Neural crest cell (in vitro differentiated cells): ENCODE data around the gene OSBPL3. TPM values are rescaled to one million over a fixed set of nuclear protein-coding genes. Genes with fewer than 3 reads are reported as not detected.

Experiments used
- DNase-seq: peaks from one replicate; pipeline ENCODE4 v3.0.0; 2021; ENCODE audit warnings: low read depth, mixed read lengths, low spot score
- H3K27ac Mint-ChIP-seq: one replicate; pipeline ENCODE4 v1.8.0; 2021; ENCODE audit warnings: mild to moderate bottlenecking, mixed read lengths; ENCODE audit not compliant: unreplicated experiment
- H3K27me3 Mint-ChIP-seq: 2 replicates; pipeline ENCODE4 v1.8.0; 2021; ENCODE audit warnings: low read depth, mild to moderate bottlenecking, mixed read lengths
- H3K36me3 Mint-ChIP-seq: 2 replicates; pipeline ENCODE4 v1.8.0; 2021; ENCODE audit warnings: low read depth, mild to moderate bottlenecking, mixed read lengths
- H3K4me1 Mint-ChIP-seq: 2 replicates; pipeline ENCODE4 v1.8.0; 2021; ENCODE audit warnings: mixed read lengths
- H3K4me3 Mint-ChIP-seq: one replicate; pipeline ENCODE4 v1.8.0; 2021; ENCODE audit warnings: mild to moderate bottlenecking, mixed read lengths
- H3K9me3 Mint-ChIP-seq: 2 replicates; pipeline ENCODE4 v1.8.0; 2021; ENCODE audit warnings: mixed read lengths
- CTCF ChIP-seq: fragments of 200-600 bp; sonication (generic); conservative IDR thresholded peaks from 2 replicates; pipeline ENCODE4 v1.5.0; 2021; ENCODE audit warnings: antibody characterized with exemption, mild to moderate bottlenecking
- total RNA-seq: library from RNA; stranded (reverse); gene quantifications from 2 replicates; pipeline ENCODE4 v1.2.1, GENCODE V29; 2021

Gene OSBPL3
- total RNA-seq, 1 donor from 2014 or later: 11.8 TPM

DNA sequence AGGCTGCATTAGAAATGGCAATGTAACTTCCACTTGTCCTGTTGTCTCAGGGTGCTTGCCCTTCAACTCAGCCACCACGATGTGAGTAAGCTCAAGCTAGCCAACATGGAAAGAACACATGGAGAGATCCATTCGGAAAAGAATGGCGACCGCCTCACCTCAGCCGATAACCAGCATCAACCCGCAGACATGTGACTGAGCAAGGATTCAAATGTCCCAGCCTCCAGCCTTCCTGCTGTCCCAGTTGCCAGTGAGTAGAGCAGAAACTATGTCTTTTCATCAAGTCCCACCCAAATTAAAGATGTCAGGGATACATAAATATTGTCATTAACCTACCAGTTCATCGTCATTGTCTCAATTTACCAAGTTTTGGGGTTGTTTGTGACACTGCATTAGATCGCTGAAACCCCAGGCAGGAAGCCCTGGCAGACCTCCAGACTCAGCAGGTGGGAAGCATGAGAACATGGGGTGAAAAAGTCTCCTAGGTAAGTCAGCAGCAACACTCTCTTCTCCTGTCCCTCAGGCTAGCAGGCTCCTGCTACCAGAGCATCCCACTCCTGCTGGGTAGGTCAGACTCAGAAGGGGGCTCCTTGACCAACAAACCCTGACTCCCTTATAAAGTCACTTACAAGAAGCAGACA lies 67.0 kb downstream of the OSBPL3 start:
- no peaks in the 10 kb centered on the region for H3K4me1 Mint-ChIP-seq
- H3K9me3 Mint-ChIP-seq: peaks cover 3% of the 10 kb centered on the region
- H3K27ac Mint-ChIP-seq: no peak overlapping the region
- no peaks in the 10 kb centered on the region for H3K27me3 Mint-ChIP-seq
- no peaks in the 10 kb centered on the region for H3K36me3 Mint-ChIP-seq
- no peak for DNase-seq
- TF ChIP-seq CTCF: no peak
- H3K4me3 Mint-ChIP-seq: no peak overlapping the region

- no peak for DNase-seq
- Mint-ChIP-seq H3K27ac (no peak overlapping the region), H3K4me3 (no peak overlapping the region), H3K27me3 (no peaks in the 10 kb centered on the region), H3K9me3 (peaks cover 3% of the 10 kb centered on the region), H3K4me1 (no peaks in the 10 kb centered on the region), H3K36me3 (no peaks in the 10 kb centered on the region)
- no peak for TF ChIP-seq CTCF
Observed at GRCh38 chr7:24912424-24912823, 67.6 kb downstream of the OSBPL3 start.

- Mint-ChIP-seq H3K9me3 (peaks cover 3% of the 10 kb centered on the region), H3K27ac (no peak overlapping the region), H3K4me3 (no peak overlapping the region), H3K4me1 (no peaks in the 10 kb centered on the region), H3K36me3 (no peaks in the 10 kb centered on the region), H3K27me3 (no peaks in the 10 kb centered on the region)
- no peak for DNase-seq
- TF ChIP-seq CTCF: no peak
Observed at GRCh38 chr7:24911213-24911603, 68.8 kb downstream of the OSBPL3 start.

DNA sequence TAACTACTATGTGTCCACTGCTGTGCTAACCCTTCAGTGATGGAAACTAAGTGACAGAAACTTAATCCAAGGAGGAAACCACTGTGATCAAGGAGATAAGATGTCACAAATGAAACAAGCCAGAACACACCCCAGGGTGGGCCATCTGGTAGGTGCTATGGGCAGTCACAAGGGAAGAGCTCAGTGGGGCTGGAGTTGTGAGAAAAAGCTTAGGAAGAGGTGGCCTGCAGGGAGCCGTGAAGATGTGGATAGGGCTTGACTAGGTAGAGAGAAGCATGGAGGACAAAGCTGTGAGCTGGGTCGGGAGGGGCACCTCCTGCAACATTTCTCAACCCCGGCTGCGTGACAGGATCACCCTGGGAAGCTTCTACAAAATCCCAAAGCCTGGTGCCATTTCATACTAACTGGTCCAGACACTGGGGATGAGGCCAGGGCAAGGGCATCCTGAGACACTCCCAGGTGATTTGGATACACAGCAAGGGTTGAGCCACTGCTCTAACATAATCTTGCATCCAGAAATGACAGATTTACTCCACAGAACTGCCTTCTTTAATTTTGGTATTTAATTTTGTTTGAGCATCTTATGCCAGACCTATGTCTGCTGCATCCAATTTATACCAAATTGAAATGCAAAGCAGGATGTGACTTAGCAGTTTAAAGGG lies 69.3 kb downstream of the OSBPL3 start:
- no peak for DNase-seq
- no peaks in the 10 kb centered on the region for H3K4me1 Mint-ChIP-seq
- peaks cover 3% of the 10 kb centered on the region for H3K9me3 Mint-ChIP-seq
- no peak for TF ChIP-seq CTCF
- H3K27me3 Mint-ChIP-seq: no peaks in the 10 kb centered on the region
- H3K4me3 Mint-ChIP-seq: no peak overlapping the region
- H3K27ac Mint-ChIP-seq: no peak overlapping the region
- no peaks in the 10 kb centered on the region for H3K36me3 Mint-ChIP-seq

DNA sequence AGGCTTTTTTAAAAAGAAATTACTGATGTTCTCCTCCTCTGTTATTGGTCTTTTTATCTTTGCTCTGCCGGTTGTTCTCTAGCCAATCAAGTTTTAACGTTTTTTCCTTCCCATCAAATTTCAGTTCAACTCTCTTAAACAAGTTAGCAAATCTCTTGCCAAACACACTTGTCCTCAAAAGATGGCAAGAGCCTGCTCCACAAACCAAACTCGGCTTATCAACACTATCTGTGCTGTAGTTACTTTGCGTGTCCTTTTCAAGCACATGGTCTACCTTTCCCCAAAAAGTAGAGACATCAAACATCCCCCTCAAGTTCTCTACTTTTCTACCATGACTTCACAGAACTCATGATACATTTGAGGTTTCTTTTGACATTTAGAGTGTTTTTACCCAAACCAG lies 71.3 kb downstream of the OSBPL3 start:
- H3K27ac Mint-ChIP-seq: no peak overlapping the region
- peaks cover 3% of the 10 kb centered on the region for H3K36me3 Mint-ChIP-seq

More for the DNA sequence above, 71.3 kb downstream of the OSBPL3 start:
- Mint-ChIP-seq H3K4me3 (no peak overlapping the region), H3K4me1 (no peaks in the 10 kb centered on the region), H3K9me3 (no peaks in the 10 kb centered on the region), H3K27me3 (no peaks in the 10 kb centered on the region)
- no peak for DNase-seq
- no peak for TF ChIP-seq CTCF
